HG03442 (cell line): ENCODE data around the gene SUCO.
"Not testable (repeated sequence)": the region's sequence is repeated elsewhere in the genome, so short reads cannot be mapped to it uniquely, and the experiment has no call there.

Experiments
- ATAC-seq: cut with Tn5 transposase; IDR thresholded peaks from one replicate; pipeline ENCODE4 v1.9.1; 2021; ENCODE audit warnings: mild to moderate bottlenecking, moderate library complexity; ENCODE audit not compliant: unreplicated experiment

The SUCO gene

DNA sequence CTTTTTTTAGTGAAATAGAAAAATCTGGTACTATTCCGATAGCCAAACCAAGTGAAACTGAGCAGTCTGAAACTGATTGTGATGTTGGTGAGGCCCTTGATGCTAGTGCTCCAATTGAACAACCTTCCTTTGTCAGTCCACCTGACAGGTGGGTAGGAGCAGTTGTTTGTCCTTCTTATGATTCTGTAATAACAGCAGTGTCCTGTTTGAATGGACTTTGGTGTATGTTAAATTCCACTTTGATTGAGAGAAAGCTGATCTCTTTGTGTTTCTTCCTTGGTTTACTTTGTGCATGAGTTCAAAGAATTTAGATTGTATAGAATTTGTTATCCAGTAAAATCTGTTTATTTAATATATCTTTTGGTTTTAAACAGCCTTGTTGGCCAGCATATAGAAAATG is 24.3 kb downstream of the SUCO start:
- no peak for ATAC-seq

- ATAC-seq, result no peak
Observed at GRCh38 chr1:172559572-172560210, 26.7 kb downstream of the SUCO start.

GRCh38 chr1:172561252-172561651 is 28.3 kb downstream of the SUCO start:
- no peak for ATAC-seq

DNA sequence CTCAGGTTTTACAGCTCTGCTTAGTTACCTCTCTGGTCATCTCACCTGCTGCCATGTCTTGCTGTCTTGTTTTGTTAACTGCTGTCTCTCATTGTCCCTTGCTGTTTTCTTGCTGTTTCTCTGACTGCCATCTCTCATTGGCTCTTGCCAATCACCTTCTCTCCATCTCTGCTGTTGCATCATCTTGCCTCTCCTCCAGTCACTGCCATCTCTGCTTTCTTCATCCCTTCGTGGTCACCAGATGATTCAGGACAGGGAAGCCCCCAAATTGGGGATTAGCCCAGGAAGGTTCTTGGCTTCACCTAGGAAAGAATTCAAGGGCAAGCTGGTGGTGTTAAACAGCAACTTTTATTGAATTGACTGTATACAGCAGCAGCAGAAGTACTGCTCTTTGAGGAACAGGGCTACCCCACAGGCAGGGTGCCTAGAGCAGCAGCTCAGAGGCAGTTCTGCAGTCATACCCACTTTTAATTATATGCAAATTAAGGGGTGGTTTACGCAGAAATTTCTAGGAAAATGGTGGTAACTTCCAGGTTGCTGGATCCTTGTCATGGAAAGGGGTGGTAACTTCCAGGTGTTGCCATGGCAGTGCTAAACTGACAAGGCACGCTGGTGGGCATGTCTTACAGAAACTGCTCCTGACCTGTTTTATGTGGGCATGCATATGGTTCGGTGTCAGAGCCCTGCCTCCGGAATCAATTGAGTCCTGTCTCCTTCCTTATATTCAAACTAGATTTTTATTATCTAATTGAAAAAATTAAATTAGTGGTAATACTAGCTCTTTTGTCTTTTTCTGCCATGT is 33.4 kb downstream of the SUCO start:
- no peak for ATAC-seq

DNA sequence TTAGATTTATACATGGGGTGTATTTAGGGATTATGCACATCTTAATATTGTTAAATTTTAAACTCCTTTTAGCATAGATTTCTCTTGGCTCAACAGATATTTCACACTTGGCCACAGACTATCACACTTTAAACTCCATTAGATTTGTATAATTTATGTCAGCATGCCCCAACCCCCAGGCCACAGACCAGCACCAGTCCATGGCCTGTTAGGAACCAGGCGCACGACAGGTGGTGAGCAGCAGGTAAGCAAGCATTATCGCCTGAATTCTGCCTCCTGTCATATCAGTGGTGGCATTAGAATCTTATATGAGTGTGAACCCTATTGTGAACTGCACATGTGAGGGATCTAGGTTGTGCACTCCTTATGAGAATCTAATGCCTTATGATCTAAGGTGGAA is 34.8 kb downstream of the SUCO start:
- ATAC-seq, result no peak

DNA sequence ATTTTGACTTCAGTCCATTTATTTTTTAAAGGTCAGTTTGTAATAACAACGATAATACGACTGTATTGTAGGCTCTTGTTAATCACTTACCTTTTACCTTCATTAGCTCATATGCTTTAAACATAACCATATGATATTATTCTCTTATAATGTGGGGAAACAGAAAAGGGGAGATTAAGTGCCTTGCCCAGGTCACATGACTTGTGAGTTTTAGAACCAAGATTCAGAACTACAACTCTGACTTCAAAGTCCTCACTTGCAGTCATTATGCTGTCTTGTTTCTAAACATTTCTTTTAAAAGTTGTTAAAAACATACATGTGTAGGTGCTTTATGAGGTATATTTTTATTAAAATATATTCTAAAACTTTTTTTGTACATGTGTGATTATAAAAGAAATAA is 41.1 kb downstream of the SUCO start:
- no peak for ATAC-seq

GRCh38 chr1:172578586-172578985 is 45.6 kb downstream of the SUCO start:
- ATAC-seq, result no peak

GRCh38 chr1:172581273-172581672 is 48.3 kb downstream of the SUCO start:
- ATAC-seq, result no peak

- no peak for ATAC-seq
Observed at GRCh38 chr1:172581779-172582178, 48.8 kb downstream of the SUCO start.

GRCh38 chr1:172582889-172583288 is 49.9 kb downstream of the SUCO start:
- no peak for ATAC-seq

DNA sequence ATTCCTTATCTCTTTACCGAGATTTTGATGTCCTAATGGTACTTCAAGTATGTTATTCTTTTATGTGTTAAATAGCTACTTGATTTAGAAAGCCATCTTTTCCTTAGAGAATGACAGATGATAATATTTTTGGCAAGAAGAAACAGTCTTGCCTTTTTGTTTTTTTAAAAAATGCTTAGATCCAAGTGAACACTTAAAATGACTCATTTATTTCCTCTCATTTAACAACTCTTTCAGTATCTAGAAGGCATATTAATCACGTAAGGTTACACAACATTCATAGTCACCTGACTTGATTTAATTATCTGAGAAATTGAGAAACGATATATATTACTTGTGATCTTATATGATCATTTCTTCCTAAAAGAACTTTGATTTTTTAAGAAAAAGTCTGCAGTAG is 52.4 kb downstream of the SUCO start:
- ATAC-seq, result no peak

GRCh38 chr1:172585861-172586260 is 52.9 kb downstream of the SUCO start:
- no peak for ATAC-seq

GRCh38 chr1:172588296-172589291 is 55.6 kb downstream of the SUCO start:
- no peak for ATAC-seq

DNA sequence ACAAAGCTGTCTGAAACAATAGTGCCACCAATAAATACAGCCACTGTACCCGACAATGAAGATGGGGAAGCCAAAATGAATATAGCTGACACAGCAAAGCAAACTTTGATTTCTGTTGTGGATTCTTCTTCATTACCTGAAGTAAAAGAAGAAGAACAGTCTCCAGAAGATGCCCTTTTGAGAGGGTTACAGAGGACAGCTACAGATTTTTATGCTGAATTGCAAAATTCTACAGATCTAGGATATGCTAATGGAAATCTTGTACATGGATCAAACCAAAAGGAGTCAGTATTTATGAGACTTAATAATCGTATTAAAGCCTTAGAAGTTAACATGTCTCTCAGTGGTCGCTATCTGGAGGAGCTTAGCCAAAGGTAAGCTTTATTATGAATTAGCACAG is 56.6 kb downstream of the SUCO start:
- no peak for ATAC-seq

DNA sequence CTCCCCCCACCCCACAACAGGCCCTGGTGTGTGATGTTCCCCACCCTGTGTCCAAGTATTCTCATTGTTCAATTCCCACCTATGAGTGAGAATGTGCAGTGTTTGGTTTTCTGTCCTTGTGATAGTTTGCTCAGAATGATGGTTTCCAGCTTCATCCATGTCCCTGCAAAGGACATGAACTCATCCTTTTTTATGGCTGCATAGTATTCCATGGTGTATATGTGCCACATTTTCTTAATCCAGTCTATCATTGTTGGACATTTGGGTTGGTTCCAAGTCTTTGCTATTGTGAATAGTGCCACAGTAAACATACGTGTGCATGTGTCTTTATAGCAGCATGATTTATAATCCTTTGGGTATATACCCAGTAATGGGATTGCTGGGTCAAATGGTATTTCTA is 58.5 kb downstream of the SUCO start:
- not testable (repeated sequence) for ATAC-seq

DNA sequence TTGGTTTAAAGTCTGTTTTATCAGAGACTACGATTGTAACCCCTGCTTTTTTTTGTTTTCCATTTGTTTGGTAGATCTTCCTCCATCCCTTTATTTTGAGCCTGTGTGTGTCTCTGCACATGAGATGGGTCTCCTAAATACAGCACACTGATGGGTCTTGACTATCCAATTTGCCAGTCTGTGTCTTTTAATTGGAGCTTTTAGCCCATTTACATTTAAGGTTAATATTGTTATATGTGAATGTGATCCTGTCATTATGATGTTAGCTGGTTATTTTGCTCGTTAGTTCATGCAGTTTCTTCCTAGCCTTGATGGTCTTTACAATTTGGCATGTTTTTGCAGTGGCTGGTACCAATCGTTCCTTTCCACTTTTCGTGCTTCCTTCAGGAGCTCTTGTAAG is 62.1 kb downstream of the SUCO start:
- ATAC-seq, result not testable (repeated sequence)

- ATAC-seq, result not testable (repeated sequence)
Observed at GRCh38 chr1:172596782-172597181, 63.8 kb downstream of the SUCO start.

DNA sequence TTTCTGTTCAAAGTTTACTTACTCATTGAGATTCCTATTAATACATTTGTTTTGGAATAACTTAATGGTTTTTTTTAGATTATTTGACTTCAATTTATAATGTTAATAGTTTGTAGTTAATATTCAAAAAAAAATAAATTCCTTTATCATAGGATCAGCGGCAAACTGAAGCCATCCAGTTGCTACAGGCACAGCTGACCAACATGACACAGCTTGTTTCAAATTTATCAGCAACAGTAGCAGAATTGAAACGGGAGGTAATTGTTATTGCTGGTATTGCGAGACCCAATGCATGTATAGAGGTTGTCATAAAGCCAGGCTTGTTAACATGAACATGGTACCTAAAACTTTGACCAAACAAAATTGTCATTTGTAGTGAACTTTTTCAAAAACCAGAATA is 67.0 kb downstream of the SUCO start:
- no peak for ATAC-seq

DNA sequence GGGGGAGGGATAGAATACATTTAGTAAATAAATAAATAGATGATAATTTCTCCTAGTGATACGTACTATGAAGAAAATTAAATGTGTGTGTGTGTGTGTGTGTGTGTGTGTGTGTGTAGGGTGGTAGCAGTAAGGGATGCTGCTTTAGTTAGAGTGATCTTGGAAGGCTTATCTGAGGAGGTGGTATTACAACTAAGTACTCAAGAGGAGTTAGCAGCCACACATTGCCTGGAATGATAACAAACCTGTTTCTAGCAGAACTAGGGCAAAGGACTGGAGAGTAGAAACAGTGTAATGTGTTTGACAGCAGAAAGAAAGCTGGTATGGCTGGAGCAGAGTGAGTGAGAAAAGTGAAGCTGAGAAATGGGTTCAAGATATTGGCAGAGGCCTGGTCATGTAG is 67.7 kb downstream of the SUCO start:
- ATAC-seq, result no peak

DNA sequence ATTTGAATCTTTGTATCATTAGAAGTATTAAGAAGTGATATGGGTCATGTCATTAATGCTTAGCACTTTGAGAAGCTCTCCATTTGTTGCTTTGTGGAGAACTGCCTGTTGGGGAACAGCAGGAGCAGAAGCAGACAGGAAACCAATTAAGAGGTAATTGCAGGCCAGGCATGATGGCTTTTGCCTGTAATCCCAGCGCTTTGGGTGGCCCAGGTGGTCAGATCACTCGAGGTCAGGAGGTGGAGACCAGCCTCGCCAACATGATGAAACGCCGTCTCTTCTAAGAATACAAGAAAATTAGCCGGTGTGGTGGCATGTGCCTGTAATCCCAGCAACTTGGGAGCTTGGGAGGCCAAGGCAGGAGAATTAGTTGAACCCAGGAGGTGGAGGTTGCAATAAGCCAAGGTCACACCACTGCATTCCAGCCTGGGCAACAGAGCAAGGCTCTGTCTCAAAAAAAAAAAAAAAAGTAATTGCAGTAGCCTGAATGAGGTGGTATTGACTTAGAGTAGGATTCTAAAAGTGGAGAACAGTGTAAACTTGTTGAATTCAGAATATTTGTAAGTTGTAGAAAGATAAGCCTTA is 68.2 kb downstream of the SUCO start:
- no peak for ATAC-seq

DNA sequence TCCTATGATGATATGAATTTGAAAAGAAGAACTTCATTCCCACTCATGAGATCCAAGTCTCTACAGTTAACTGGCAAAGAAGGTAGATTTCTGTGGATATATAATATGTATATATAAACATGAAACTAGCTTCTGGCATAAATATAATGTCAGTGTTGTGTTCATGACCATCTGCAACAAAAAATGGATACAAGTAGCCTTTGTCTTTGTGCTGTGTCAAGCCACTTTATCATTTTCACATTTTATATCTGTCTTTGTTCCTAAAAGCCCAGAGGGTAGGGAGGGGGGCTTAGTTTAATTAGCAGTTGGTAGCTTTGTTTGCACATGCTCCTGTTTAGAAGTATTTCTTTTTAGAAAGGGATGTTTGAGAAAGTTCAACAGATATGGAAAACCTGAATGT is 69.8 kb downstream of the SUCO start:
- ATAC-seq, result no peak
